SK-N-MC (cell line): Measurements from ENCODE around the gene LGI4.

ENCODE experiments used
- EZH2 ChIP-seq: fragments of 200-600 bp; sonication (generic); IDR thresholded peaks from one replicate; pipeline ENCODE4 v1.6.1; 2017; ENCODE audit warnings: antibody characterized with exemption
- POLR2AphosphoS5 ChIP-seq: IDR thresholded peaks from 2 replicates; pipeline ENCODE4 v1.6.1; 2012; ENCODE audit warnings: mild to moderate bottlenecking, low read depth, low read length, borderline replicate concordance

DNA sequence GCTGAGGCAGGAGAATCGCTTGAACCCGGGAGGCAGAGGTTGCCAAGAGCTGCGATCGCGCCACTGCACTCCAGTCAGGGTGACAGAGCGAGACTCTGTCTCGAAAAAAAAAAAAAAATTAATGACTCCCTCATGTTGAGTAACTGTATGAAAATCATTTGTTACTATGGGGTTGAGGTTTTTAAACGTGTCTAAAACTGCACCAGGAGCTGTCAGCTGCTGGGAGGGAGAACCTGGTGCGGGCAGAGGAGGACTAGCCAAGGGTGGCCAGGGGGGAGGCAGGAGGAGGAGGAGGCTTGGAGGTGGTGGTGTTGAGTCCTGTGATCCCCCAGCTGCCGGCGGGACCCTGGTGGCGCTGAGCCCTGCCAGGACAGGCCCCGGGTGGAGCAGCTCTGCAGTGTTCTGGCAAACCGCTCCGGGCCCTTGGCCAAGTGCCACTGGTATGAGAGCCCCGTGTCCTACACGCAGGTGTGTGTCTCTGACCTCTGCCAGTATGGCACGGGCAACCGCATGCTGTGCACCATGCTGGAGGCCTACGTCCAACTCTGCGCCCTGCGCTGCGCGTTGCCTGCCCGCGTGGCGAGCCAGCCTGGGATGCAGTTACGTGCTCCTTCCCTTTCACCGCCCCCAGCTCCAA is 36.3 kb downstream of the LGI4 start:
- TF ChIP-seq EZH2 (no peak), POLR2AphosphoS5 (no peak)
